ENCODE results near the gene SNAPC4.
"Not testable (repeated sequence)": the region's sequence is repeated elsewhere in the genome, so short reads cannot be mapped to it uniquely, and the experiment has no call there.

SNAPC4 gene

GRCh38 chr9:136431782-136432350, 31.9 kb upstream of the SNAPC4 start:
- no peak for DNase-seq

GRCh38 chr9:136430588-136431234, 30.7 kb upstream of the SNAPC4 start:
- no peak for DNase-seq

GRCh38 chr9:136429683-136430491, 29.9 kb upstream of the SNAPC4 start:
- DNase-seq = peak; percentile 81

- DNase-seq = no peak
Observed at GRCh38 chr9:136429075-136429628, 29.2 kb upstream of the SNAPC4 start.

- no peak for DNase-seq
Observed at GRCh38 chr9:136426787-136427186, 26.8 kb upstream of the SNAPC4 start.

- DNase-seq = not testable (repeated sequence)
Observed at GRCh38 chr9:136425367-136425766, 25.4 kb upstream of the SNAPC4 start.

GRCh38 chr9:136424750-136425362, 24.9 kb upstream of the SNAPC4 start:
- DNase-seq = no peak

- no peak for DNase-seq
Observed at GRCh38 chr9:136423432-136424146, 23.6 kb upstream of the SNAPC4 start.

- DNase-seq = no peak
Observed at GRCh38 chr9:136422876-136423275, 22.9 kb upstream of the SNAPC4 start.

- no peak for DNase-seq
Observed at GRCh38 chr9:136421791-136422190, 21.8 kb upstream of the SNAPC4 start.

- no peak for DNase-seq
Observed at GRCh38 chr9:136419092-136419420, 19.1 kb upstream of the SNAPC4 start.

- no peak for DNase-seq
Observed at GRCh38 chr9:136418182-136419091, 18.5 kb upstream of the SNAPC4 start.

- no peak for DNase-seq
Observed at GRCh38 chr9:136416914-136417313, 16.9 kb upstream of the SNAPC4 start.

GRCh38 chr9:136416427-136416826, 16.5 kb upstream of the SNAPC4 start:
- DNase-seq = no peak

GRCh38 chr9:136412962-136413361, 13.0 kb upstream of the SNAPC4 start:
- DNase-seq = no peak

GRCh38 chr9:136411378-136411777, 11.4 kb upstream of the SNAPC4 start:
- no peak for DNase-seq

- peak; percentile 44 for DNase-seq
Observed at GRCh38 chr9:136410500-136411287, 10.7 kb upstream of the SNAPC4 start, which contains the start of the genes ENTR1 and PMPCA. ENTR1 (minus strand) TSS chr9:136410614; CDS start chr9:136410397, 217 bp downstream. PMPCA (plus strand) TSS chr9:136410658; CDS start chr9:136410669, 11 bp downstream.

GRCh38 chr9:136409557-136410455, 9.8 kb upstream of the SNAPC4 start:
- DNase-seq = no peak

GRCh38 chr9:136407911-136408310, 7.9 kb upstream of the SNAPC4 start:
- no peak for DNase-seq

Measured in NCI-H524 treated with DMSO at 0.1 percent for 48 hours (cell line).